ENCODE results near the gene MYRIP. TPM values are rescaled to one million over a fixed set of nuclear protein-coding genes. Genes with fewer than 3 reads are reported as not detected.

The MYRIP gene
- total RNA-seq, 2 donors from 2014 or later: 4.8 to 9.3 TPM

- no peak overlapping the region for H3K27ac ChIP-seq
- intact Hi-C loops (cut with DNase I): no loop called here
- no peaks in the 10 kb centered on the region for H3K9me3 ChIP-seq
- 59% methylated on average over 9 of the region's 9 CpGs for WGBS
- no peaks in the 10 kb centered on the region for H3K36me3 ChIP-seq
- H3K27me3 ChIP-seq (replicated peaks; ENCODE audit: insufficient read depth): no peaks in the 10 kb centered on the region
- no peak for TF ChIP-seq POLR2A (IDR thresholded peaks at IDR 0.05)
- no peak for TF ChIP-seq POLR2AphosphoS5 (IDR thresholded peaks at IDR 0.05)
- TF ChIP-seq, protein P1, sequence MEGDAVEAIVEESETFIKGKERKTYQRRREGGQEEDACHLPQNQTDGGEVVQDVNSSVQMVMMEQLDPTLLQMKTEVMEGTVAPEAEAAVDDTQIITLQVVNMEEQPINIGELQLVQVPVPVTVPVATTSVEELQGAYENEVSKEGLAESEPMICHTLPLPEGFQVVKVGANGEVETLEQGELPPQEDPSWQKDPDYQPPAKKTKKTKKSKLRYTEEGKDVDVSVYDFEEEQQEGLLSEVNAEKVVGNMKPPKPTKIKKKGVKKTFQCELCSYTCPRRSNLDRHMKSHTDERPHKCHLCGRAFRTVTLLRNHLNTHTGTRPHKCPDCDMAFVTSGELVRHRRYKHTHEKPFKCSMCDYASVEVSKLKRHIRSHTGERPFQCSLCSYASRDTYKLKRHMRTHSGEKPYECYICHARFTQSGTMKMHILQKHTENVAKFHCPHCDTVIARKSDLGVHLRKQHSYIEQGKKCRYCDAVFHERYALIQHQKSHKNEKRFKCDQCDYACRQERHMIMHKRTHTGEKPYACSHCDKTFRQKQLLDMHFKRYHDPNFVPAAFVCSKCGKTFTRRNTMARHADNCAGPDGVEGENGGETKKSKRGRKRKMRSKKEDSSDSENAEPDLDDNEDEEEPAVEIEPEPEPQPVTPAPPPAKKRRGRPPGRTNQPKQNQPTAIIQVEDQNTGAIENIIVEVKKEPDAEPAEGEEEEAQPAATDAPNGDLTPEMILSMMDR (IDR thresholded peaks at IDR 0.05): no peak
- no peak for DNase-seq (ENCODE audit: low spot score)
- H3K4me1 ChIP-seq (replicated peaks): no peaks in the 10 kb centered on the region
- no peak overlapping the region for H3K4me3 ChIP-seq
Measured at GRCh38 chr3:40116478-40117177, 307.2 kb downstream of the MYRIP start.

DNA sequence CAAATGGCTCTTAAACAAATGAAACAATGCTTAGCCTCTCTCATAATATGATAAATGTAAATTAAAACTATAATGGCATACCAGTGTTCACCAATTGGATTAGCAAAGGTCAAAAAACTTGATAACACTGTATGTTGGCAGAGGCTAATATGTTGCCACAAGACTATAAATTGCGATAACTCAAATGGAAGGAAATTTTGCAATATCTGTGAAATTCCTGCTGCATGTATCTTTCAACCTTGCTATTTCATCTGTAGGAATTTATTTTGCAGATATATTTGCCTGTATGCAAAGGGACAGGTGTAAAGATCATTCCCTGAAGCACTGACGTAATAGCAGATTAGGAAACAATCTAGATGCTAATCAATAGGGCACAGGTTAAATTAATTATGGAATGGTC is 308.7 kb downstream of the MYRIP start:
- WGBS: 46% methylated on average over 2 of the region's 2 CpGs
- no peak for DNase-seq (ENCODE audit: low spot score)
- no peak overlapping the region for H3K4me3 ChIP-seq

GRCh38 chr3:40120067-40120692 is 310.8 kb downstream of the MYRIP start:
- no peaks in the 10 kb centered on the region for H3K9me3 ChIP-seq
- WGBS: 65% methylated on average over 3 of the region's 3 CpGs
- no peak for TF ChIP-seq POLR2AphosphoS5 (IDR thresholded peaks at IDR 0.05)
- no peak for TF ChIP-seq POLR2A (IDR thresholded peaks at IDR 0.05)
- TF ChIP-seq, protein P1 (IDR thresholded peaks at IDR 0.05): no peak
- intact Hi-C loops (cut with DNase I): no loop called here
- no peak overlapping the region for H3K4me3 ChIP-seq
- no peaks in the 10 kb centered on the region for H3K36me3 ChIP-seq
- no peak for DNase-seq (ENCODE audit: low spot score)
- H3K27me3 ChIP-seq (replicated peaks; ENCODE audit: insufficient read depth): no peaks in the 10 kb centered on the region
- H3K27ac ChIP-seq: no peak overlapping the region
- H3K4me1 ChIP-seq (replicated peaks): no peaks in the 10 kb centered on the region

More for the DNA sequence above, 308.7 kb downstream of the MYRIP start:
- Histone ChIP-seq H3K27ac (no peak overlapping the region), H3K36me3 (no peaks in the 10 kb centered on the region), H3K9me3 (no peaks in the 10 kb centered on the region), H3K4me1 (replicated peaks) (no peaks in the 10 kb centered on the region), H3K27me3 (replicated peaks; ENCODE audit: insufficient read depth) (no peaks in the 10 kb centered on the region)
- intact Hi-C loops (cut with DNase I): no loop called here
- TF ChIP-seq POLR2AphosphoS5 (IDR thresholded peaks at IDR 0.05) (no peak), POLR2A (IDR thresholded peaks at IDR 0.05) (no peak)
- TF ChIP-seq, protein P1 (IDR thresholded peaks at IDR 0.05): no peak

GRCh38 chr3:40120806-40121205 is 311.4 kb downstream of the MYRIP start:
- WGBS: 60% methylated on average over 3 of the region's 3 CpGs
- Histone ChIP-seq H3K27me3 (replicated peaks; ENCODE audit: insufficient read depth) (no peaks in the 10 kb centered on the region), H3K27ac (no peak overlapping the region), H3K36me3 (no peaks in the 10 kb centered on the region), H3K4me1 (replicated peaks) (no peaks in the 10 kb centered on the region), H3K4me3 (no peak overlapping the region), H3K9me3 (no peaks in the 10 kb centered on the region)
- intact Hi-C loops (cut with DNase I): no loop called here
- DNase-seq (ENCODE audit: low spot score): no peak
- TF ChIP-seq POLR2AphosphoS5 (IDR thresholded peaks at IDR 0.05) (no peak), POLR2A (IDR thresholded peaks at IDR 0.05) (no peak)
- TF ChIP-seq, protein P1 (IDR thresholded peaks at IDR 0.05): no peak

- H3K27ac ChIP-seq: no peak overlapping the region
- no peaks in the 10 kb centered on the region for H3K4me1 ChIP-seq (replicated peaks)
- H3K9me3 ChIP-seq: no peaks in the 10 kb centered on the region
- H3K4me3 ChIP-seq: no peak overlapping the region
- intact Hi-C loops (cut with DNase I): no loop called here
- TF ChIP-seq POLR2A (IDR thresholded peaks at IDR 0.05): no peak
- TF ChIP-seq, protein P1 (IDR thresholded peaks at IDR 0.05): no peak
- TF ChIP-seq POLR2AphosphoS5 (IDR thresholded peaks at IDR 0.05): no peak
- DNase-seq (ENCODE audit: low spot score): no peak
- H3K27me3 ChIP-seq (replicated peaks; ENCODE audit: insufficient read depth): no peaks in the 10 kb centered on the region
- H3K36me3 ChIP-seq: no peaks in the 10 kb centered on the region
Measured at GRCh38 chr3:40124918-40125317, 315.5 kb downstream of the MYRIP start.
